ENCODE data around the gene DOCK3.

- TF ChIP-seq MXI1 (conservative IDR thresholded peaks at IDR 0.05; ENCODE audit: poor library complexity, severe bottlenecking) (no peak), EP300 (conservative IDR thresholded peaks at IDR 0.05; ENCODE audit: poor library complexity, severe bottlenecking) (no peak), CTCF (IDR thresholded peaks at IDR 0.05; ENCODE audit: poor library complexity, severe bottlenecking) (no peak), TAF1 (IDR thresholded peaks at IDR 0.05; ENCODE audit: low read depth) (no peak), RAD21 (conservative IDR thresholded peaks at IDR 0.05) (no peak), EZH2 (IDR thresholded peaks at IDR 0.05; ENCODE audit: borderline replicate concordance, insufficient read depth, low read length, poor library complexity, severe bottlenecking) (no peak), POLR2AphosphoS5 (IDR thresholded peaks at IDR 0.05) (no peak), SMC3 (conservative IDR thresholded peaks at IDR 0.05; ENCODE audit: poor library complexity) (no peak)
- TF ChIP-seq, protein P1, sequence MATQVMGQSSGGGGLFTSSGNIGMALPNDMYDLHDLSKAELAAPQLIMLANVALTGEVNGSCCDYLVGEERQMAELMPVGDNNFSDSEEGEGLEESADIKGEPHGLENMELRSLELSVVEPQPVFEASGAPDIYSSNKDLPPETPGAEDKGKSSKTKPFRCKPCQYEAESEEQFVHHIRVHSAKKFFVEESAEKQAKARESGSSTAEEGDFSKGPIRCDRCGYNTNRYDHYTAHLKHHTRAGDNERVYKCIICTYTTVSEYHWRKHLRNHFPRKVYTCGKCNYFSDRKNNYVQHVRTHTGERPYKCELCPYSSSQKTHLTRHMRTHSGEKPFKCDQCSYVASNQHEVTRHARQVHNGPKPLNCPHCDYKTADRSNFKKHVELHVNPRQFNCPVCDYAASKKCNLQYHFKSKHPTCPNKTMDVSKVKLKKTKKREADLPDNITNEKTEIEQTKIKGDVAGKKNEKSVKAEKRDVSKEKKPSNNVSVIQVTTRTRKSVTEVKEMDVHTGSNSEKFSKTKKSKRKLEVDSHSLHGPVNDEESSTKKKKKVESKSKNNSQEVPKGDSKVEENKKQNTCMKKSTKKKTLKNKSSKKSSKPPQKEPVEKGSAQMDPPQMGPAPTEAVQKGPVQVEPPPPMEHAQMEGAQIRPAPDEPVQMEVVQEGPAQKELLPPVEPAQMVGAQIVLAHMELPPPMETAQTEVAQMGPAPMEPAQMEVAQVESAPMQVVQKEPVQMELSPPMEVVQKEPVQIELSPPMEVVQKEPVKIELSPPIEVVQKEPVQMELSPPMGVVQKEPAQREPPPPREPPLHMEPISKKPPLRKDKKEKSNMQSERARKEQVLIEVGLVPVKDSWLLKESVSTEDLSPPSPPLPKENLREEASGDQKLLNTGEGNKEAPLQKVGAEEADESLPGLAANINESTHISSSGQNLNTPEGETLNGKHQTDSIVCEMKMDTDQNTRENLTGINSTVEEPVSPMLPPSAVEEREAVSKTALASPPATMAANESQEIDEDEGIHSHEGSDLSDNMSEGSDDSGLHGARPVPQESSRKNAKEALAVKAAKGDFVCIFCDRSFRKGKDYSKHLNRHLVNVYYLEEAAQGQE (IDR thresholded peaks at IDR 0.05; ENCODE audit: borderline replicate concordance): no peak
Observed at GRCh38 chr3:50950591-50950990, 275.9 kb downstream of the DOCK3 start.

Data from neural cell (in vitro differentiated cells).